IPS-18c (cell line): Measurements from ENCODE around the gene POM121C.
"Not testable (repeated sequence)": the region's sequence is repeated elsewhere in the genome, so short reads cannot be mapped to it uniquely, and the experiment has no call there.

Experiments
- H3K4me3 ChIP-seq: 2 replicates; pipeline ENCODE4 v1.7.0; 2013; ENCODE audit warnings: low read depth, mild to moderate bottlenecking, low read length, moderate library complexity; ENCODE audit not compliant: insufficient read depth
- H3K9me3 ChIP-seq: one replicate; pipeline ENCODE4 v1.6.1; 2013; ENCODE audit warnings: mild to moderate bottlenecking, low read length, moderate library complexity; ENCODE audit not compliant: control insufficient read depth, insufficient read depth

The POM121C gene

GRCh38 chr7:75409880-75410822 is 75.9 kb downstream of the POM121C start:
- not testable (repeated sequence) for H3K4me3 ChIP-seq

GRCh38 chr7:75404663-75405062 is 81.4 kb downstream of the POM121C start:
- not testable (repeated sequence) for H3K9me3 ChIP-seq, H3K4me3 ChIP-seq

More at GRCh38 chr7:75409880-75410822, 75.9 kb downstream of the POM121C start:
- H3K9me3 ChIP-seq, result not testable (repeated sequence)

- not testable (repeated sequence) for H3K4me3 ChIP-seq, H3K9me3 ChIP-seq
Measured at GRCh38 chr7:75403455-75404443, 82.3 kb downstream of the POM121C start.

- H3K9me3 ChIP-seq, H3K4me3 ChIP-seq: not testable (repeated sequence)
Measured at GRCh38 chr7:75400575-75400974, 85.5 kb downstream of the POM121C start.

GRCh38 chr7:75398771-75399700 is 87.1 kb downstream of the POM121C start:
- not testable (repeated sequence) for H3K4me3 ChIP-seq, H3K9me3 ChIP-seq

DNA sequence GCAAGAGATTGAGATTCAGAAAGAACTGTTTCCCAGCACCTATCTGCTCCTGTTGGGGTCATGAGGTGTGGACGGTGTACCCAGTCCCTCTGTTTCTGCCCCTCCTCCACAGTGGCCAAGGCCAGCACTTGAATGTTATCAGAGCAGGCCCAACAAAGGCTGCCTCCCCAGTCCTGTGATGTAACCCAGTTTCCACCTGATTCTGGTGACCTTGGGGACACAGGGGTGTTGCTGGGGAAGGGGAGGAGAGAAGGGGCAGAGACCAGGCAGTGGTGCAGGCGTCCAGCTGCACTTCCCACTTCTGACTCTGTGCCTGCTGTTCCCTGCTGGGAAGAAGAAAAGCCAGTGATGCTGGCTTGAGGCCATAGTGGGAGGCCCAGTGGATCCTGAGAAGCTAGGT is 88.2 kb downstream of the POM121C start:
- not testable (repeated sequence) for H3K4me3 ChIP-seq, H3K9me3 ChIP-seq

DNA sequence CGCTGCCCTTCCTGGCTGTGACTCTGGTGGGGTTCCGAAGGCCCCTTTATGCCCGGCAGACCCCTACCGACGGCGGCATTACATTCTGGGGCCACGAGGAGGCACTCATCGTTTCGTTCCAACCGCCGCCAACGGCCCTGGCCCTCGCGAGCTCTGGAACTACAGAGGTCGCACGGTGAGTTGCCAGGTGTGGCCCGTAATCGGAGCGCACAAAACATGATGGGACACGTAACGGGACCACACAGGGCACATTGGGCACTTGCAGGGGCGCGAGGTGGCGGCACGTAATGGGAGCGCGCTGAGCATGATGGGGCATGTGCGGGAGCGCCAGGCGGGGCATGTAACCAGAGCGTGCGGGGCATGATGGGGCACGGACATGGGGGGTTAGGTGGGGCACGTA is 90.8 kb downstream of the POM121C start, which contains the start of gene TRIM73:
Gene TRIM73 (plus strand): TSS at position 301 of the 400 bp plus-strand sequence. CDS start 3,305 bp downstream, outside the sequence.
- H3K4me3 ChIP-seq, H3K9me3 ChIP-seq: not testable (repeated sequence)

DNA sequence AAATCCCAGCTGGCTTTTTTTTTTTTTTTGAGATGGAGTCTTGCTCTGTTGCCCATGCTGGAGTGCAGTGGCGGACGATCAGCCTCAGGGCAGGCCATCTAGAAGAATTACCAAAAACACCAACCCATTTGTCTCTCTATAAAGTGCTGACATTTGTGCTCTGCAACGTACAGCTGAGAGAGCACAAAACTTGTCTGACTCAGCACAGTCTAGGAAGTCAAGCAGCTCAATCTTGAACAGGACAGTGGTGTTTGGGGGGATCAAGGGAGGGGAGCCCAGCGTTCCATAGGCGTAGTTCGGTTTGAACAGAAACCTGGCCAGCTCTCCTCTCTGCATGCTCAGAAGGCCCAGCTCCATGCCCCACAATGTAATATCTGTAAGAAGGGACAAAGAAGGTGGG is 92.9 kb downstream of the POM121C start:
- not testable (repeated sequence) for H3K4me3 ChIP-seq, H3K9me3 ChIP-seq

- H3K9me3 ChIP-seq, result not testable (repeated sequence)
Measured at GRCh38 chr7:75374519-75375317, 111.4 kb downstream of the POM121C start.

GRCh38 chr7:75374144-75374518 is 112.0 kb downstream of the POM121C start:
- not testable (repeated sequence) for H3K9me3 ChIP-seq, H3K4me3 ChIP-seq

More at GRCh38 chr7:75374519-75375317, 111.4 kb downstream of the POM121C start:
- H3K4me3 ChIP-seq, result not testable (repeated sequence)

DNA sequence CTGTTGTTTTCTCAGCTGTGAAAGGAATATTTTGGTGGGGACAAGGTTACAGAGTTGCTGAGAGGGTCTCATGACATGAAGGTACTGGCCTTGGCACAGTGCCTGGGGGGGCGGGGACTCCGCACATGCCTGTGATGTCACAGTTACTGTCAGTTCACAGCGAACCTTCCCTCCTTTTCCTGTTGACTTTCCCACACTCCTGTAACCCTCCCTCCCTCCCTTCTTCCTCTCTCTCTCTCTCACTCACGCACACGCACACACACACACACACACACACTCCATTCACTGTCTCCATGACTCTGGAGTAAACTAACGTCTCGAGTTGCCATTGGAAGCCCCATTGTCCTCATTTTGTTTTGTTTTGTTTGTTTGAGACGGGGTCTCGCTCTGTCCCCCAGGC is 118.8 kb downstream of the POM121C start:
- H3K4me3 ChIP-seq, H3K9me3 ChIP-seq: not testable (repeated sequence)
